Measurements from ENCODE around the gene ACTN1. TPM values are rescaled to one million over a fixed set of nuclear protein-coding genes. Genes with fewer than 3 reads are reported as not detected.

ACTN1 gene
- total and polyA plus RNA-seq, 10 of the 15 experiments (the other 5 are each of a cell fraction or from before 2014, with no cell fraction given): 0.14 to 39.4 (median 2.6) TPM

GRCh38 chr14:69014829-69015259 lies 35.7 kb upstream of the ACTN1 start:
- H4K20me1 ChIP-seq (ENCODE audit: control insufficient read depth, insufficient read depth): no peaks in the 10 kb centered on the region
- H3K4me1 ChIP-seq (ENCODE audit: control insufficient read depth, insufficient read depth, low read length): no peaks in the 10 kb centered on the region
- TF ChIP-seq ZNF622 (IDR thresholded peaks at IDR 0.05) (no peak), CEBPB (IDR thresholded peaks at IDR 0.05; ENCODE audit: borderline replicate concordance in 1 of 2, low read depth in 2 of 2, low read length in 2 of 2) (no peak), SUZ12 (IDR thresholded peaks at IDR 0.05; ENCODE audit: unreplicated experiment) (no peak), ZNF207 (IDR thresholded peaks at IDR 0.05; ENCODE audit: borderline replicate concordance) (no peak), HCFC1 (IDR thresholded peaks at IDR 0.05; ENCODE audit: low read length) (no peak), SMC3 (IDR thresholded peaks at IDR 0.05; ENCODE audit: borderline replicate concordance, low read length) (no peak), MTA3 (IDR thresholded peaks at IDR 0.05; ENCODE audit: borderline replicate concordance, low read length) (no peak), BACH1 (IDR thresholded peaks at IDR 0.05; ENCODE audit: borderline replicate concordance) (no peak)
- TF ChIP-seq, protein P1, sequence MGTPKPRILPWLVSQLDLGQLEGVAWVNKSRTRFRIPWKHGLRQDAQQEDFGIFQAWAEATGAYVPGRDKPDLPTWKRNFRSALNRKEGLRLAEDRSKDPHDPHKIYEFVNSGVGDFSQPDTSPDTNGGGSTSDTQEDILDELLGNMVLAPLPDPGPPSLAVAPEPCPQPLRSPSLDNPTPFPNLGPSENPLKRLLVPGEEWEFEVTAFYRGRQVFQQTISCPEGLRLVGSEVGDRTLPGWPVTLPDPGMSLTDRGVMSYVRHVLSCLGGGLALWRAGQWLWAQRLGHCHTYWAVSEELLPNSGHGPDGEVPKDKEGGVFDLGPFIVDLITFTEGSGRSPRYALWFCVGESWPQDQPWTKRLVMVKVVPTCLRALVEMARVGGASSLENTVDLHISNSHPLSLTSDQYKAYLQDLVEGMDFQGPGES (IDR thresholded peaks at IDR 0.05): no peak
- H3K79me2 ChIP-seq (ENCODE audit: control insufficient read depth, insufficient read depth, low read length): no peaks in the 10 kb centered on the region
- POLR2A ChIA-PET: no interaction called here
- DNase-seq (ENCODE audit: low read depth, low spot score) (no peak), ATAC-seq (no peak), FAIRE-seq (no peak)
- H3K4me3 ChIP-seq: no peak overlapping the region
- no peaks in the 10 kb centered on the region for H3K36me3 ChIP-seq (ENCODE audit: control insufficient read depth in 2 of 2, insufficient read depth in 2 of 2, low read length in 1 of 2)
- H3K9ac ChIP-seq (ENCODE audit: control insufficient read depth, insufficient read depth, low read length): no peak overlapping the region
- in situ Hi-C loops (cut with MboI) (no loop called here), intact Hi-C loops (cut with micrococcal nuclease; ENCODE audit: unreplicated experiment) (no loop called here)
- SMC1A ChIA-PET (ENCODE audit: uncharacterized antibody, unreplicated experiment): no interaction called here
- RAD21 ChIA-PET (ENCODE audit: unreplicated experiment): no interaction called here
- no peak overlapping the region for H3K27ac ChIP-seq (ENCODE audit: control insufficient read depth, insufficient read depth)
- WGBS (ENCODE audit: insufficient coverage, insufficient replicate concordance, low lambda C conversion rate, missing lambda C conversion rate): 36% methylated on average over 6 of the region's 6 CpGs
- CTCF ChIA-PET: no interaction called here
- H3K27me3 ChIP-seq (replicated peaks in 1 of 2; ENCODE audit: control insufficient read depth in 2 of 2, insufficient read depth in 2 of 2, low read length in 1 of 2): no peaks in the 10 kb centered on the region; a peak in 1 of 4 replicates
- H3K9me3 ChIP-seq (replicated peaks; ENCODE audit: control insufficient read depth, insufficient read depth, low read length): no peaks in the 10 kb centered on the region
- no TSS peak for BruUV-seq (replicated peaks)
- H2AFZ ChIP-seq (ENCODE audit: control insufficient read depth, low read depth, low read length): no peak overlapping the region
- no peak overlapping the region for H3K4me2 ChIP-seq (ENCODE audit: control insufficient read depth, insufficient read depth)

Measured in GM12878 (cell line).